ENCODE results near the gene ZDHHC5. TPM values are rescaled to one million over a fixed set of nuclear protein-coding genes. Genes with fewer than 3 reads are reported as not detected.
"Not testable (repeated sequence)": the region's sequence is repeated elsewhere in the genome, so short reads cannot be mapped to it uniquely, and the experiment has no call there.

The ZDHHC5 gene
- total and polyA plus RNA-seq, 12 donors = 22.3 to 56.5 (median 39.9) TPM

GRCh38 chr11:57651408-57651807 lies 16.5 kb upstream of the ZDHHC5 start:
- H3K4me3 ChIP-seq = no peak overlapping the region
- intact Hi-C loops (cut with DNase I) = loop anchor here in 1 of 10 donors (10.0 kb wide), 1 partner anchor 153 kb away; no protein-coding TSS in a partner anchor
- TF ChIP-seq CTCF (IDR thresholded peaks at IDR 0.05) = no peak
- H3K27me3 ChIP-seq = peaks cover 0 to 59% (median 47%) of the 10 kb centered on the region in 7 donors
- 77 to 86% methylated on average over 7 of the region's 7 CpGs for WGBS, 2 donors
- ATAC-seq (no peak), DNase-seq (no peak)
- no peak overlapping the region for H3K27ac ChIP-seq
- peaks cover 3 to 57% (median 32%) of the 10 kb centered on the region in 9 donors for H3K4me1 ChIP-seq
- H3K9me3 ChIP-seq = no peaks in the 10 kb centered on the region
- H3K36me3 ChIP-seq = no peaks in the 10 kb centered on the region

GRCh38 chr11:57652230-57652629 lies 15.7 kb upstream of the ZDHHC5 start:
- 76 to 84% methylated on average over 14 of the region's 14 CpGs for WGBS, 2 donors

GRCh38 chr11:57652662-57653061 lies 15.3 kb upstream of the ZDHHC5 start:
- H3K27ac ChIP-seq = peak overlapping the region in 1 of 10 donors; percentile 79
- no peaks in the 10 kb centered on the region for H3K36me3 ChIP-seq
- DNase-seq (no peak), ATAC-seq (no peak)
- intact Hi-C loops (cut with DNase I) = loop anchor here in 1 of 10 donors (10.0 kb wide), 1 partner anchor 152 kb away; no protein-coding TSS in a partner anchor
- 75 to 86% methylated on average over 3 of the region's 3 CpGs for WGBS, 2 donors
- H3K9me3 ChIP-seq = no peaks in the 10 kb centered on the region
- TF ChIP-seq CTCF (IDR thresholded peaks at IDR 0.05) = no peak
- H3K4me1 ChIP-seq = peaks cover 3 to 52% (median 30%) of the 10 kb centered on the region in 9 donors
- H3K27me3 ChIP-seq = peaks cover 0 to 47% (median 34%) of the 10 kb centered on the region in 7 donors
- H3K4me3 ChIP-seq = peak overlapping the region in 2 of 10 donors; percentile 5 to 36

More at GRCh38 chr11:57652230-57652629, 15.7 kb upstream of the ZDHHC5 start:
- not testable (repeated sequence) for DNase-seq, ATAC-seq, H3K9me3 ChIP-seq, H3K36me3 ChIP-seq
- Histone ChIP-seq H3K4me3 (peak overlapping the region in 2 of 10 donors; percentile 5 to 36), H3K27ac (peak overlapping the region in 1 of 10 donors; percentile 79), H3K27me3 (peaks cover 0 to 51% (median 39%) of the 10 kb centered on the region in 7 donors), H3K4me1 (peaks cover 3 to 56% (median 32%) of the 10 kb centered on the region in 9 donors)
- intact Hi-C loops (cut with DNase I) = loop anchor here in 1 of 10 donors (10.0 kb wide), 1 partner anchor 153 kb away; no protein-coding TSS in a partner anchor

GRCh38 chr11:57653163-57653562 lies 14.8 kb upstream of the ZDHHC5 start:
- Histone ChIP-seq H3K36me3 (no peaks in the 10 kb centered on the region), H3K4me3 (peak overlapping the region in 2 of 10 donors; percentile 5 to 36), H3K27me3 (peaks cover 0 to 42% (median 29%) of the 10 kb centered on the region in 7 donors), H3K9me3 (no peaks in the 10 kb centered on the region), H3K27ac (peak overlapping the region in 1 of 10 donors; percentile 79), H3K4me1 (peaks cover 3 to 50% (median 28%) of the 10 kb centered on the region in 9 donors)
- no peak for DNase-seq
- WGBS, 2 donors = 25 to 35% methylated on average over 3 of the region's 3 CpGs
- no peak for ATAC-seq
- intact Hi-C loops (cut with DNase I) = loop anchor here in 1 of 10 donors (10.0 kb wide), 1 partner anchor 152 kb away; no protein-coding TSS in a partner anchor
- TF ChIP-seq CTCF (IDR thresholded peaks at IDR 0.05) = no peak

GRCh38 chr11:57656885-57657193 lies 11.1 kb upstream of the ZDHHC5 start:
- no peak for TF ChIP-seq CTCF (IDR thresholded peaks at IDR 0.05)
- no peaks in the 10 kb centered on the region for H3K9me3 ChIP-seq
- ATAC-seq (no peak), DNase-seq (no peak)
- 31 to 37% methylated on average over 5 of the region's 5 CpGs for WGBS, 2 donors
- intact Hi-C loops (cut with DNase I) = loop anchor here in 3 of 10 donors (1.0 to 10.0 kb wide), 2 partner anchors 10 to 148 kb away; no protein-coding TSS in a partner anchor
- H3K27ac ChIP-seq = peak overlapping the region; percentile 14 to 97 (median 86)
- H3K36me3 ChIP-seq = peaks cover 0 to 28% (median 23%) of the 10 kb centered on the region in 9 donors
- peaks cover 3 to 42% (median 18%) of the 10 kb centered on the region in 9 donors for H3K4me1 ChIP-seq
- H3K4me3 ChIP-seq = peak overlapping the region in 9 of 10 donors; percentile 42 to 88 (median 70)
- H3K27me3 ChIP-seq = peaks cover 0 to 7% (median 0%) of the 10 kb centered on the region in 7 donors
